Activated T-cell treated with anti-CD3 and anti-CD28 coated beads for 4 hours (primary cell): ENCODE results near the gene FAXDC2.
"Not testable (repeated sequence)": the region's sequence is repeated elsewhere in the genome, so short reads cannot be mapped to it uniquely, and the experiment has no call there.

ENCODE experiments used
- DNase-seq: peaks from one replicate; pipeline ENCODE4 v3.0.0-alpha.2; 2020

The FAXDC2 gene

GRCh38 chr5:154829589-154830218 lies 20.7 kb downstream of the FAXDC2 start:
- peak; percentile 8 for DNase-seq

GRCh38 chr5:154829181-154829588 lies 21.2 kb downstream of the FAXDC2 start:
- DNase-seq = no peak

- DNase-seq = no peak
Observed at GRCh38 chr5:154824070-154824469, 26.3 kb downstream of the FAXDC2 start.

DNA sequence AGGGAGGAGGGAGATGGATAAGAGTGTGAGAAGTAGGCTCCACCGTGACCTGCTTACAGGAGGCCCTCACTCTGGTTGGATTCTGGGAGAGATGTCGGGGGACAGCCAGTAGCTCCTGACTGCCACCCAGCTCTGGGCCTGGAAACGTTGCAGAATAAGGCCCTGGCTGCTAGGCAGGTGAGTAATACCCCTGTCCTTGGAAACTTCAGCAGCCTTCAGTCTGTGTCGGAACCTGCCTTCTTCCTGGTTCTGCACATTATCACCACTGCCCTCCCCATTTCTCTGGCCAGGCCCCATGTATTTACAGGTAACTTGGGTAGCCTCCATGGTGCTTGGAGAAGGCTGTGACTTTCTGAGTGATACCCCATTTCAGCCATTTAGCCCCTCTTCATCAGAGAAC lies 26.8 kb downstream of the FAXDC2 start:
- no peak for DNase-seq

GRCh38 chr5:154822896-154823295 lies 27.5 kb downstream of the FAXDC2 start:
- not testable (repeated sequence) for DNase-seq

GRCh38 chr5:154820383-154820782 lies 30.0 kb downstream of the FAXDC2 start:
- DNase-seq = no peak

- no peak for DNase-seq
Observed at GRCh38 chr5:154819546-154819945, 30.9 kb downstream of the FAXDC2 start.

DNA sequence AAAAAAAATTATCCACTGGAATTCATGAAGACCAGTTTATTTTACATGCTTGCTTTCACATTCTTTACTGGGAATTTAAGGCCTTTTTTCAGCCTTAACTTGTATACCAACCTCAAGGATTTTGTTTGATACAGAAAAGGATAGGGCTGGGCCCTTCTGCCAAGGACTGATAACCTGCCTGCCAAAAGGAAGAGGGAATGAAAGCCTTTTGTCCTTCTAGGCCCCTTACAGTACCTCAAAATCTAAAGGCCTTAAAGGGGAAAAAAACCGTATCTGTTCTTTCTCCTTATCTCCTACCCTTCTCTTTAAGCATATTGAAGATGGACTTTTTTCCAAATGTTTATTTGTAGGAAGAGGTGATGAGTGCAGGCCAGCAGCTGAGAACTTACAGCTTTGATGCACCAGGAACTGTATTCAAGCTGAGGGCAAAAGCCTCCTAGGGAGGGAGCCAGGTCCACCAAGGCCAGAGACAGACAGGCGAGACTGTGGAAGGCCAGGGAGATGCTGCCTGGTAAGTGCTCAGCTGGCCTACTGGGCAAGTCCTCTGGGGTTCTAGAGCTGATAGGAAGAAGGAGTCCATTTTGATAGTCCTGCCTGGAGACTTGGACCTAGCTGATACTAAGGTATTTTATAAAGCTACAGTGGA lies 31.8 kb downstream of the FAXDC2 start:
- no peak for DNase-seq

- no peak for DNase-seq
Observed at GRCh38 chr5:154817815-154818214, 32.6 kb downstream of the FAXDC2 start.

DNA sequence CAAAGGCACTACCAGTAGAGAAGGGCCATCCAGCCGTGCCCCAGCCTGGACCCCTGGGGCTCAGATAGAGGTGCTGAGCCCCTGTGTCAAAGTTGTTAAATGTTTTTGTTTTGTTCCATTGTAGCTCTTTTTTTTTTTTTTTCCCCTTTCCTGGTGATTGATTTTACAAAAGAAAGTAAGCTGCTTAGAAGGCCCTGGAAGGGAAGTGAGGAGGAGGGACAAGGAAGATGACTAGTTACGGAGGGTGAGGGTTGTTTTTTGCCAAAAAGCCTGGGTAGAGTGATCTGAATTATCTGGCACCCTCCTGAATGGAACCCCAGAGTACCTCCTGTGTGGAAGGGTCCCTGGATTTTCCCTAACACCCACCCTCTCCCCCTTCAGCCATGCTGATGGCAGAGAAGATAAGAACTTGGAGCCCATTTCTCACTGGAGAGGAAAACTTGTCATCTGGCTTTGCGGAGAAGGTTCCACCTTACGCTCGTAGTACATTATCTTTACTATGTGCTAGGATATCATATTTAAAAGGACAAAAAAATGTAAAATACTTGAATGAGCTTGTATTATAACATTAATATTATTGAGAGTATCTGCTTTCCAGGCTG lies 33.4 kb downstream of the FAXDC2 start:
- no peak for DNase-seq

- no peak for DNase-seq
Observed at GRCh38 chr5:154815684-154816247, 34.6 kb downstream of the FAXDC2 start.

DNA sequence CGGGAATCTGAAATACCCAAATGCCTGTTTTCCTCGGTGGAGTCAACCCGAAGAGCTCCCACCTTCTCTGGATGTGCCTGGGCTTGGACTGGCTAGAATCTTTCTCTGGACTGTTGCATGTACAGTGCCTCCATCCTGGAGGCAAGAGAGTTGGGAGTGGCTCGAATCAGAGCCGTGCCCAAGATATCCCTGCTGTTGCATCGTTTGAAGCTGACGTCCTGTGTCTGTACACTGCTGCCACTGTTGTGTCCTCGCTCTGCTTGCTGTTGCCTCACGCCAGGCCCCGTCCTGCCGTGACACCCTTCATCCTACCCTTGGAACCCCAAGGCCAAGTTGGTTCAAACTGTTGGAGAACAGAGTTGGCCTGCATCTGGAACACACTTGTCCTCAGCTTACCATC lies 35.4 kb downstream of the FAXDC2 start:
- DNase-seq = no peak

GRCh38 chr5:154813736-154814135 lies 36.7 kb downstream of the FAXDC2 start:
- no peak for DNase-seq

DNA sequence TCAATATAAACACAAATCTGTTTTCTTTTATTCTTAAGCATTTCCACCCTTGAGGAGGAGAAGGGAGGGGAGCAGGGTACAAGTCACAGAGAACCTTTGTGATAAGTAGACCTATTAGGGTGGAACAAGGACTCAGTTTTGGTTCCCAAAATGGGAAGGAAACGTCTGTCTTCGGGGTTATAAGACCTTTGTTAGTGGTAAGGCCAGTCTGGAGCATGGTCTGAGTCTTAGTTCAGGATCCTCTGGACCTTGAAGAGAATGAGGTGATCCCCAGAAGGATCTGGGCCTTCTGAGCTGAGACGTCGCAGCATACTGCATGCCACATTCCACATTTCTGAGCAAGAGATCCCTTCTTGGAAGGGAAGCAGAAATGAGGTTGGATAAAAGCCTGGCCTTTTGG lies 37.2 kb downstream of the FAXDC2 start:
- no peak for DNase-seq

- DNase-seq = peak; percentile 42
Observed at GRCh38 chr5:154811653-154812465, 38.5 kb downstream of the FAXDC2 start.

DNA sequence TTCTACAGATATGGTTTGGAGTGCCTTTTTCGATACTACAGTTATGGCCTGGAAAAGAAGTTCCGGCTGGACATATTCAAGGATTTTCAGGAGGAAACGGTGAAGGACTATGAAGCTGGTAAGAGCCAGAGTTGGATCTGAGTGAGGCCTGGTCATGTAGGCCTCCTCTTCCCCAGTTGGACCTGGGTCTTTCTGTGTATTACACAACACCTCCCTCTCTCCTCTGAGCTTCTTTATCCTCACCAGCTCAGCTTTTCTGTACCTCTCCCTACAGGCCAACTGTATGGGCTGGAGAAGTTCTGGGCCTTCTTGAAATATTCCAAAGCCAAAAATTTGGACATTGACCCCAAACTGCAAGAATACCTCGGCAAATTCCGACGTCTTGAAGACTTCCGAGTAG lies 39.2 kb downstream of the FAXDC2 start:
- DNase-seq = no peak

DNA sequence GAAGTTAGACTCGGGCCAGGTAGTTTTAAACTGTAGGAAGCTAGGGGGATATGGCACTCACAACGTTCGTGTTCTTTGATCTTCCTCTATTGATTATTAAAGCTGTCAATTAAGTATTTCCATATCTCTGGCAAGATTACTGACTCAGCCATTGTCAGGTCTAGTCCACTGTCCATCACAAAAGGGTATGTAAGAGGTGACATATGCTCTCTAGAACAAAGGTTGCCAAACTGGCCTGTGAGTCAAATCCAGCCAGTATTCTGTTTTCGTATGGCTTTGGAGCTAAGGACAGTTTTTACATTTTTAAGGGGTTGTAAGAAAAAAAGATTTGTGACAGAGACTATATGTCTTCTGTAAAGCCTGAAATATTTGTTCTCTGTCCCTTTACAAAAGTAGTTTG lies 44.2 kb downstream of the FAXDC2 start:
- DNase-seq = no peak

GRCh38 chr5:154802050-154802449 lies 48.4 kb downstream of the FAXDC2 start:
- DNase-seq = no peak

- DNase-seq = no peak
Observed at GRCh38 chr5:154801083-154801482, 49.3 kb downstream of the FAXDC2 start.

DNA sequence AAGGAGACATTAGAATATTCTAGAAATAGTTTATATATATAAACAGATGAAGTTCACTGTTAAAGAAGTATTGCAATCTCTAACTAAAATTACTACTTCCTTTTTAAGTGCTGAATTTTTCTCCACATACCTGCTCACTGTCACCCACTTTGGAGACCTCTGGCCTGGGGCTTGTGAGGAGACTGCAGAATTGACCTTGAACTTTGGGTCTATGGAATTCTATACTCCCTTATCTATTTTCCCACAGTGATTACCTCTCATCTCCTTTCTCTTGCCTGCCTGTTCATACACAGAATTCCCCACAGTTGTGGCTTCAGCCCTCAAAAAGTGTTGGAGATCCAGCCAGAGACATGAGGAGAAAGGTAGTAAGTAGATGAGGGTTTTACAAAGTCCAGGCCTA lies 49.8 kb downstream of the FAXDC2 start:
- DNase-seq = no peak

GRCh38 chr5:154797762-154798161 lies 52.6 kb downstream of the FAXDC2 start:
- DNase-seq = no peak

- no peak for DNase-seq
Observed at GRCh38 chr5:154795235-154795596, 55.2 kb downstream of the FAXDC2 start.

GRCh38 chr5:154794525-154795234 lies 55.7 kb downstream of the FAXDC2 start:
- DNase-seq = no peak
